Measurements from ENCODE around the gene PBX1. TPM values are rescaled to one million over a fixed set of nuclear protein-coding genes. Genes with fewer than 3 reads are reported as not detected.

PBX1 gene
- total and polyA plus RNA-seq, 2 donors (not counting 3 experiments of a cell fraction or from before 2014, with no cell fraction given), result 10.7 to 24.1 TPM

DNA sequence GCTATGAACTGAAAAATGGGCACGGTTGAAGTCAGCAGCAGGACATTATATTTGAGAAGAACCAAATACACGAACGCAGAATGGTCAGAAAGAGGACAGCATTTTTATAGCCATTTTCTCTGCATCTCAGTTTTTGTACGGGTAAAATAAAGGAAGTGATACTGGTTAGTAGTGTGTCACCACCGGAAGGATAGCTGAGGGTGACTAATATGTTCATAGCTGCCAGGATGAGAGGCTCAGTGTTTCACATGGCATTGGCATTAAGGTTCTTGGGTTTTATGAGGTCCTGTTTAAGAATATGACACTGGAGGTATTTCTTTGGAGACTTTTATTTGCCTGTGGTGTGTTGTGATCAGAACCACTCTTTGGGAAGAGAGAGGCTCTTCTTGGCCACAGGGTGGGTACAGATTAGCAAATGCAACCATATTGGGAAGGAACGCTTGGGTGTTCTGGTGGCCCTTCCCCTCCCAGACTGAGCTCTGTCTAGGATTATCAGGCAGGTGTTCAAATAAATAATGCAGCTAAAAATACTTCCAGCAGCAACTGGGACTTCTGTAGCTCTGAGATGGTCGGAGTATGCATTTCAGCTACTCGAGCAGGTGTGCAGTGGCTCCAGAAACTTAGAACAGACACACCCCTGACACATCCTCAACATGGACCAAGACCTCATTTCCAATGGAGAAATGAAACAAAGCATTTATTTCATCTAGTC, 158.2 kb downstream of the PBX1 start:
- no peaks in the 10 kb centered on the region for H3K9me3 ChIP-seq (replicated peaks; ENCODE audit: control insufficient read depth, insufficient read depth, low read length)
- no peaks in the 10 kb centered on the region for H4K20me1 ChIP-seq (replicated peaks; ENCODE audit: control insufficient read depth, extremely low read depth, insufficient read depth, low read length)
- ChIA-PET POLR2A (no interaction called here), CTCF (interaction anchor here (0.7 kb wide), 1 partner anchor 8 kb away, joined by 3 read pairs; no protein-coding TSS in a partner anchor)
- intact Hi-C loops (cut with micrococcal nuclease), result no loop called here
- peaks cover 22% of the 10 kb centered on the region for H3K4me1 ChIP-seq (ENCODE audit: control insufficient read depth, extremely low read depth, insufficient read depth, low read length)
- H3K27ac ChIP-seq (ENCODE audit: insufficient read depth, low read depth, low read length), result no peak overlapping the region
- no peaks in the 10 kb centered on the region for H3K9me1 ChIP-seq (replicated peaks; ENCODE audit: control insufficient read depth, extremely low read depth, insufficient read depth, low read length)
- no peaks in the 10 kb centered on the region for H3K27me3 ChIP-seq (ENCODE audit: control insufficient read depth in 2 of 2, insufficient read depth in 2 of 2, low read length in 2 of 2)
- peak overlapping the region; percentile 2 for H3K4me2 ChIP-seq (ENCODE audit: insufficient read depth, low read length)
- DNase-seq (ENCODE audit: low read depth, low spot score), result no peak
- TF ChIP-seq POLR2A (IDR thresholded peaks at IDR 0.05; ENCODE audit: low read depth, low read length) (no peak), GATA2 (IDR thresholded peaks at IDR 0.05; ENCODE audit: insufficient read depth, insufficient read length, low read depth, low read length) (no peak), EZH2 (IDR thresholded peaks at IDR 0.05; ENCODE audit: borderline replicate concordance, low read depth, low read length, severe bottlenecking) (no peak), FOS (IDR thresholded peaks at IDR 0.05; ENCODE audit: borderline replicate concordance, insufficient read depth, low read length) (no peak), POLR2AphosphoS5 (IDR thresholded peaks at IDR 0.05; ENCODE audit: insufficient read depth, low read depth, low read length) (no peak), MYC (IDR thresholded peaks at IDR 0.05; ENCODE audit: low read depth, low read length) (no peak), JUN (IDR thresholded peaks at IDR 0.05; ENCODE audit: borderline replicate concordance, insufficient read depth, insufficient read length, low read depth) (peak; percentile 62)
- TF ChIP-seq, protein P1, sequence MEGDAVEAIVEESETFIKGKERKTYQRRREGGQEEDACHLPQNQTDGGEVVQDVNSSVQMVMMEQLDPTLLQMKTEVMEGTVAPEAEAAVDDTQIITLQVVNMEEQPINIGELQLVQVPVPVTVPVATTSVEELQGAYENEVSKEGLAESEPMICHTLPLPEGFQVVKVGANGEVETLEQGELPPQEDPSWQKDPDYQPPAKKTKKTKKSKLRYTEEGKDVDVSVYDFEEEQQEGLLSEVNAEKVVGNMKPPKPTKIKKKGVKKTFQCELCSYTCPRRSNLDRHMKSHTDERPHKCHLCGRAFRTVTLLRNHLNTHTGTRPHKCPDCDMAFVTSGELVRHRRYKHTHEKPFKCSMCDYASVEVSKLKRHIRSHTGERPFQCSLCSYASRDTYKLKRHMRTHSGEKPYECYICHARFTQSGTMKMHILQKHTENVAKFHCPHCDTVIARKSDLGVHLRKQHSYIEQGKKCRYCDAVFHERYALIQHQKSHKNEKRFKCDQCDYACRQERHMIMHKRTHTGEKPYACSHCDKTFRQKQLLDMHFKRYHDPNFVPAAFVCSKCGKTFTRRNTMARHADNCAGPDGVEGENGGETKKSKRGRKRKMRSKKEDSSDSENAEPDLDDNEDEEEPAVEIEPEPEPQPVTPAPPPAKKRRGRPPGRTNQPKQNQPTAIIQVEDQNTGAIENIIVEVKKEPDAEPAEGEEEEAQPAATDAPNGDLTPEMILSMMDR (IDR thresholded peaks at IDR 0.05; ENCODE audit: extremely low read depth in 1 of 2, insufficient read depth in 1 of 2, low read depth in 1 of 2, low read length in 2 of 2), result no peak
- no peak overlapping the region for H3K4me3 ChIP-seq (replicated peaks in 1 of 3; ENCODE audit: insufficient read depth in 1 of 3, low read depth in 1 of 3, low read length in 3 of 3)
- dilution Hi-C loops (cut with MboI; ENCODE audit: extremely low pct_ligation_motif_present, low sequenced_read_pairs), result no loop called here
- no peak overlapping the region for H2AFZ ChIP-seq (ENCODE audit: low read depth, low read length)
- no TSS peak for BruUV-seq (replicated peaks)
- no peaks in the 10 kb centered on the region for H3K36me3 ChIP-seq (ENCODE audit: control insufficient read depth in 2 of 2, extremely low read depth in 1 of 2, insufficient read depth in 2 of 2, low read length in 2 of 2)
- no peak overlapping the region for H3K9ac ChIP-seq (replicated peaks; ENCODE audit: extremely low read depth, insufficient read depth, low read length)
- FAIRE-seq, result no peak
- H3K79me2 ChIP-seq (ENCODE audit: control insufficient read depth, insufficient read depth, low read length), result no peaks in the 10 kb centered on the region
